Esophagus muscularis mucosa (tissue), 4 donors: ENCODE data around the gene HSD3B7. TPM values are rescaled to one million over a fixed set of nuclear protein-coding genes. Genes with fewer than 3 reads are reported as not detected.
A peak's percentile ranks its signal among the peaks of the same experiment; 100 is the strongest.

Source experiments
- DNase-seq: peaks from one replicate; pipeline ENCODE4 v3.0.0-alpha.2; 2017; ENCODE audit errors: extremely low spot score
- H3K27ac ChIP-seq, 4 donors: fragments of 200-600 bp; sonication (generic); replicated peaks in 1 of 4; 1 replicate in 3 of 4; 2 replicates in 1 of 4; pipeline ENCODE4 v1.5.1; 2016 to 2019; ENCODE audit warnings: mild to moderate bottlenecking in 1 of 4
- H3K27me3 ChIP-seq, 4 donors: fragments of 200-600 bp; sonication (generic); one replicate each; pipeline versions ENCODE4 v1.5.1 to v1.6.0; 2016 to 2019
- H3K36me3 ChIP-seq, 4 donors: fragments of 200-600 bp; sonication (generic); one replicate each; pipeline ENCODE4 v1.5.1; 2016 to 2019
- H3K4me1 ChIP-seq, 4 donors: fragments of 200-600 bp; sonication (generic); one replicate each; pipeline ENCODE4 v1.5.1; 2016 to 2019
- H3K4me3 ChIP-seq, 4 donors: fragments of 200-600 bp; sonication (generic); 1 replicate in 2 of 4; 2 replicates in 2 of 4; pipeline ENCODE4 v1.5.1; 2016 to 2019; ENCODE audit warnings: mild to moderate bottlenecking in 4 of 4, moderate library complexity in 1 of 4
- H3K9me3 ChIP-seq, 4 donors: fragments of 200-600 bp; sonication (generic); 1 replicate in 3 of 4; 2 replicates in 1 of 4; pipeline ENCODE4 v1.5.1; 2016 to 2019
- CTCF ChIP-seq, 3 experiments: fragments of 200-600 bp in 2 of 3; fragments of 450-650 bp in 1 of 3; sonication (generic) in 2 of 3; IDR thresholded peaks; one replicate each; pipeline ENCODE4 v1.5.1; 2017 to 2019; ENCODE audit warnings: antibody characterized with exemption in 3 of 3, mild to moderate bottlenecking in 2 of 3, moderate library complexity in 1 of 3
- EP300 ChIP-seq: sonication (generic); formaldehyde crosslinking; IDR thresholded peaks from one replicate; pipeline ENCODE4 v1.6.1; 2017; ENCODE audit warnings: antibody characterized with exemption
- POLR2A ChIP-seq: fragments of 450-650 bp; IDR thresholded peaks from one replicate; pipeline ENCODE4 v1.6.1; 2017; ENCODE audit warnings: antibody characterized with exemption, moderate library complexity, mild to moderate bottlenecking, low read depth
- POLR2AphosphoS5 ChIP-seq, 2 donors: sonication (generic); formaldehyde crosslinking; IDR thresholded peaks; one replicate each; pipeline ENCODE4 v1.6.1; 2017; ENCODE audit warnings: antibody characterized with exemption in 2 of 2
- WGBS: methylation state at CpG from one replicate; pipeline ENCODE4 v1.1.5; 2018; 5-methylcytosine and 5-hydroxymethylcytosine counted together
- intact Hi-C: fragments of 100-400 bp; cut with DNase I; formaldehyde crosslinking; loops from one replicate; pipeline ENCODE4 v1.15.1; 2023
- total RNA-seq, 4 donors: library from RNA; depleted of rRNA; stranded (reverse); fragments of >200 nt; gene quantifications; one replicate each; pipeline versions ENCODE4 v1.1.0 to v1.2.1, GENCODE V29; 2016

HSD3B7 gene
- total RNA-seq, 4 donors from 2014 or later = 15.4 to 33.0 (median 17.9) TPM

GRCh38 chr16:30983898-30984610 is 953 bp upstream of the HSD3B7 start:
- H3K9me3 ChIP-seq = no peaks in the 10 kb centered on the region
- H3K36me3 ChIP-seq = peaks cover 31 to 77% (median 70%) of the 10 kb centered on the region in 4 donors
- WGBS = 83% methylated on average over 6 of the region's 14 CpGs
- TF ChIP-seq POLR2AphosphoS5 (IDR thresholded peaks at IDR 0.05) (peak in 1 of 2 donors; percentile 3), EP300 (no peak), POLR2A (no peak), CTCF (IDR thresholded peaks at IDR 0.05) (no peak)
- peak overlapping the region; percentile 44 to 77 (median 72) for H3K27ac ChIP-seq
- H3K27me3 ChIP-seq = no peaks in the 10 kb centered on the region
- peaks cover 11 to 22% (median 20%) of the 10 kb centered on the region in 4 donors for H3K4me1 ChIP-seq
- intact Hi-C loops = loop anchor here (2.0 kb wide), 1 partner anchor 459 kb away; the partner anchor contains the start of gene ZNF843
- no peak for DNase-seq
- H3K4me3 ChIP-seq = no peak overlapping the region

DNA sequence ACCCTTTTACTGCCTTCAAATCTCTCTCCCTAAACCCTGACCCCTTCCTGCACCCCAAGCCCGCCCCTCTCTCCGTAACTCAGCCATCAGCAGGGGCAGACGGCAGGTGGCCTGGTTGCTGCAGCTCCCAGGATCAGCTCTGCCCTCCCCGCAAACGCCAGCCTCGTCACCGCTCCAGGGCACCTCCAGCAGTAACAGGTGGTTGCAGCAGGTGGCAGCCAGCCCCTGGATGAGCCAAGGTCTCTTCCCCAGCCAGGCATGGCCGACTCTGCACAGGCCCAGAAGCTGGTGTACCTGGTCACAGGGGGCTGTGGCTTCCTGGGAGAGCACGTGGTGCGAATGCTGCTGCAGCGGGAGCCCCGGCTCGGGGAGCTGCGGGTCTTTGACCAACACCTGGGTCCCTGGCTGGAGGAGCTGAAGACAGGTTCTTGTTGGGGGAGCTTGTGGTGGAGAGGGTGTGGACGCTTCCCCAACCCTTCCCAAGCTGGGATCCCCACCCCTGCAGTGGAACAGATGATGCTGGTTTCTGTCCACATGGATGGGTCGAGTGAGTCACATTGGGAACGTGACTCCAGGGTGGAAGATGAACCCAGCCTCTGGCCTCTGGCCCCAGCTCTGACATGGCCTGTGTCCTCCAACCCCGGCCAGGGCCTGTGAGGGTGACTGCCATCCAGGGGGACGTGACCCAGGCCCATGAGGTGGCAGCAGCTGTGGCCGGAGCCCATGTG is 558 bp downstream of the HSD3B7 start:
- Histone ChIP-seq H3K36me3 (peaks cover 16 to 62% (median 55%) of the 10 kb centered on the region in 4 donors), H3K9me3 (no peaks in the 10 kb centered on the region), H3K4me3 (peak overlapping the region; percentile 50 to 64 (median 53)), H3K27me3 (no peaks in the 10 kb centered on the region), H3K27ac (peak overlapping the region; percentile 66 to 77 (median 72)), H3K4me1 (peaks cover 11 to 22% (median 20%) of the 10 kb centered on the region in 4 donors)
- TF ChIP-seq POLR2AphosphoS5 (IDR thresholded peaks at IDR 0.05) (no peak), CTCF (IDR thresholded peaks at IDR 0.05) (no peak), EP300 (no peak), POLR2A (no peak)
- DNase-seq = no peak
- WGBS = 55% methylated on average over 9 of the region's 20 CpGs
- intact Hi-C loops = loop anchor here (2.0 to 5.0 kb wide), 4 partner anchors 112 to 882 kb away; partner anchors contain the start of gene ZNF843

GRCh38 chr16:30986129-30986991 is 1.4 kb downstream of the HSD3B7 start:
- peak overlapping the region in 3 of 4 donors; percentile 50 to 64 (median 54) for H3K4me3 ChIP-seq
- intact Hi-C loops = loop anchor here (5.0 kb wide), 3 partner anchors 111 to 881 kb away; no protein-coding TSS in a partner anchor
- no peak for DNase-seq
- TF ChIP-seq EP300 (no peak), CTCF (IDR thresholded peaks at IDR 0.05) (no peak), POLR2A (no peak), POLR2AphosphoS5 (IDR thresholded peaks at IDR 0.05) (no peak)
- H3K27me3 ChIP-seq = no peaks in the 10 kb centered on the region
- H3K9me3 ChIP-seq = no peaks in the 10 kb centered on the region
- peak overlapping the region; percentile 66 to 77 (median 72) for H3K27ac ChIP-seq
- 87% methylated on average over 17 of the region's 29 CpGs for WGBS
- H3K36me3 ChIP-seq = peaks cover 12 to 54% (median 47%) of the 10 kb centered on the region in 4 donors
- H3K4me1 ChIP-seq = peaks cover 11 to 22% (median 20%) of the 10 kb centered on the region in 4 donors

GRCh38 chr16:30987581-30988190 is 2.7 kb downstream of the HSD3B7 start:
- no peak overlapping the region for H3K27ac ChIP-seq
- intact Hi-C loops = loop anchor here (5.0 kb wide), 3 partner anchors 110 to 880 kb away; no protein-coding TSS in a partner anchor
- H3K36me3 ChIP-seq = peaks cover 12 to 41% (median 35%) of the 10 kb centered on the region in 4 donors
- WGBS = 92% methylated on average over 24 of the region's 30 CpGs
- no peak for DNase-seq
- H3K9me3 ChIP-seq = no peaks in the 10 kb centered on the region
- H3K4me1 ChIP-seq = peaks cover 11 to 22% (median 20%) of the 10 kb centered on the region in 4 donors
- no peak for TF ChIP-seq POLR2AphosphoS5 (IDR thresholded peaks at IDR 0.05)
- no peak for TF ChIP-seq POLR2A
- no peak for TF ChIP-seq CTCF (IDR thresholded peaks at IDR 0.05)
- no peaks in the 10 kb centered on the region for H3K27me3 ChIP-seq
- no peak overlapping the region for H3K4me3 ChIP-seq
